AML-193 (cell line): ENCODE data around the gene CPA5.

Source experiments
- DNase-seq, 2 experiments: peaks; one replicate each; lab custom pipeline; 2025; lab: John Stamatoyannopoulos, UW

CPA5 gene

DNA sequence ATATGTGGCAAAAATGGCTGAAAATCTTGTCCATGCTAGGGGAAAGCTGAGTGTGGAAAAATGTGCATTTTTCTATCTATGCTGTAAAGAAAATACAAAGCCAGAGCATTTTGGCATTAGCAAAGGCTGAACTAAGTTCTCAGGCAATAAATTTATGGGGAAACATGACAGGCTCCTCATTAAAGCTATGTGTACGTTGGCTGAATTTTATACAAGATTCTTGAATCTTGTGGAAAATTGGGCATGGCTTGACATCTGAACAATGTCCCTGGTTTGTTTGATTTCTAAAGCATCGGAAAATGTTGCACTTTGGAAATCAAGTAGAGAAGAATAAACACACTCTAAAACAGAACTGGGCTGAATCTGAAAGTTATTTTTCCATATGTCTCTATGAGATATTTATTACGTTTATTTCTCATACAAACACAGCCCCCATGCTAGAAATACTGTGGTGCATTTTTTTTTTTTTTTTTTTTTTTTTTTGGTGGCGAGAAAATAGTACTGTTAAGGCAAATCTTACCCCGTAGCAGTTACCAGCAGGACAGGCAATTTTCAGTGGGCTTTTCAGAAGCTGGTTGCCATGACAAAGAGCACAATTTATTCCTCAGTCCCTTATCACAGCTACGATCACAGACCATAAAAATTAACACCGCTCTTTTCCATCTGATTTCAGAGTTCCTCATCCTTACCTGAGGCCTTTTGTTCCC lies 52.6 kb downstream of the CPA5 start:
- no peak for DNase-seq

DNA sequence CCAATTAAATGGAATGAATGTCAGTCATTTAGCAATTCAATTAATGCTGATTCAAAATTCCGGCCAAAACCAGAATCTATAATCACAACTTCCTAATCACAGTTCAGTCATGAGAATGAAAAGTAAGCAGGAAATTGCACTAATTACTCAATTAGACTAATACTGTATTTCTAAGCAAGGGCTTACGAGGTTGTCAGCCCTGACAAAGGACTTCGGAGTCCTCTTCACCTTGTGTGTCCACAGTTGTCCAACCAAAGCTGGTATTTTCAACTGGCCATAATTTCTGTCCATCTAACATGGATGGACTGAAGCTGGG lies 53.1 kb downstream of the CPA5 start:
- DNase-seq = no peak

- no peak for DNase-seq
Observed at GRCh38 chr7:130398526-130399090, 54.0 kb downstream of the CPA5 start.

DNA sequence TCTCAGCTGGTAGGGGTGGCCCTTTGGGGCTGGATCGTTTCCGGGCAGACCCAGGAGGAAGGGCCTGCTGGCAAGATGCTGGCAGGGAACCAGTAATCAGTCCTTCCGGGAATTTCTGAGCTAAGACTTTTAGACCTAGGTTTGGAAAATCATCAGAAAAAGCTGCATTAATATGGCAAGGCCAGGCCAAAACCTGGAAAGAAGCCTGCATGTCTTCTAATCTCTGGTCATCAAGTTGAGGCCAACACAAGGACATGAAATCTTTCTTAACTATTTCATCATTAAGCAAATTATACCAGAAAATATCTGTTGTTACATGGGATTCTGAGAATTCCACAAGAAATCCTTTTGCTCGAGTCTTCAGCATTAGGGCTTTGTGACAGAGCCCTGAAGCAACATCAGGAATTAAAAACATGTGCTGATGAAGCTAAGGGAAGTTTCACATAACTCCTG lies 55.5 kb downstream of the CPA5 start:
- DNase-seq = no peak

GRCh38 chr7:130401101-130401500 lies 56.5 kb downstream of the CPA5 start:
- DNase-seq = no peak

GRCh38 chr7:130401578-130401977 lies 57.0 kb downstream of the CPA5 start:
- DNase-seq = no peak

GRCh38 chr7:130405003-130405402 lies 60.4 kb downstream of the CPA5 start:
- no peak for DNase-seq

DNA sequence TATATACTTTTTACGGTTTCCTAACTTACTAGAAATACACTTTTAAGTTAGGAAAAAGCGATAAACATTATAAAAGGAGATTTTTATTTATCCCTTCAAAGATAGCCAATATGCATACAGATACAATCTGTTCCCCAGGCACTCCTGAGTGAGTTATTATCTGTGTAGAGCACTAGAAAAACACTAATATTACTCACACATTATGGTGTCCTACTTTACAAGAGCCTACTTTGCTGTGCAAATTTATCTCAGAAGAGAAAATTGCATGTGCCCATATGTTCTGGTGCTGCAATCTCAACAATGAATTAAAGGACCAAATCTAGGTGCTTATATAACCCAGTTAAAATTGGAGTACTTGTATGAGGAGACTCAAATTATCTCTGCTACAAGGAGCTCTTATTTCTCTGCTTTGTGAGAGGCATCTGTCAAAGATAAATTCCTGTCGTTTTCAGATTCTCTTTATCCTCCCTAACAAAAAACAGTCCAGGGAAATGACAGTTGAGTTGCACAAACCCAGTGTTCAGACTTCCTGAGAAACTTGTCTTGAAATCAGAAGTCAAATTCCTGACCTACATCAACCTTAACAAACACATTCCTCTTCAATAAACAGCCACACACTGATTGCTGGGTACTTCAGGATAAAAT lies 64.6 kb downstream of the CPA5 start:
- DNase-seq = no peak

DNA sequence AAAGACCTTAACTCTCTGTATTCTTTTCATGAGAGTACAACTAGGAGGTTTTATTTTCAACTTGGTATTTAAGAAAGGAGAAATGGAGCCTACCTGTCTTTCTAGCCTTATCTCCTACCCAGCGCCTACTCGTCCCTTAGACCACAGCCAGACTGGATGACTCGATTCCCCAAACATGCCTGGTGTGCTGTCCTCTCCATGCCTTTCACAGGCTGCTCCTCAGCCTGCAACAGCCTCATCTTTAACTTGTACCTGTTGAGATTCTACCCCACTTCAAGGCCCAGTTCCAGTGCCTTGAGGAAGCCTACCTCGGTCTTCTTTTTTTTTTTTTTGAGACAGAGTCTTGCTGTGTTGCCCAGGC lies 65.1 kb downstream of the CPA5 start:
- no peak for DNase-seq

- DNase-seq = no peak
Observed at GRCh38 chr7:130410868-130411541, 66.4 kb downstream of the CPA5 start.

DNA sequence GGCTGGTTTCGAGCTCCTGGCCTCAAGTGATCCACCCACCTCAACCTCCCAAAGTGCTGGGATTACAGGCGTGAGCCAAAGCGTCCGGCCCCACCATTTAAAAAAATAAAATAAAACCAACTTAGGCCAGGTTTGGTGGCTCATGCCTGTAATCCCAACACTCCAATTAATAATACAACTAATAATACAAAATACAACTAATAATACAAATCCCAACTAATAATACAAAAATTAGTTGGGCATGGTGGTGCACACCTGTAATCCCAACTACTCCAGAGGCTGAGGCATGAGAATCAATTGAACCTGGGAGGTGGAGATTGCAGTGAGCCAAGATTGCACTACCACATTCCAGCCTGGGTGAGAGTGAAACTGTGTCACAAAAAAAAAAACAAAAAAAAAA lies 68.6 kb downstream of the CPA5 start:
- DNase-seq = no peak

- peak; percentile 23 to 34 for DNase-seq
Observed at GRCh38 chr7:130415006-130415405, 70.4 kb downstream of the CPA5 start.

GRCh38 chr7:130417213-130417612 lies 72.6 kb downstream of the CPA5 start:
- DNase-seq = no peak

DNA sequence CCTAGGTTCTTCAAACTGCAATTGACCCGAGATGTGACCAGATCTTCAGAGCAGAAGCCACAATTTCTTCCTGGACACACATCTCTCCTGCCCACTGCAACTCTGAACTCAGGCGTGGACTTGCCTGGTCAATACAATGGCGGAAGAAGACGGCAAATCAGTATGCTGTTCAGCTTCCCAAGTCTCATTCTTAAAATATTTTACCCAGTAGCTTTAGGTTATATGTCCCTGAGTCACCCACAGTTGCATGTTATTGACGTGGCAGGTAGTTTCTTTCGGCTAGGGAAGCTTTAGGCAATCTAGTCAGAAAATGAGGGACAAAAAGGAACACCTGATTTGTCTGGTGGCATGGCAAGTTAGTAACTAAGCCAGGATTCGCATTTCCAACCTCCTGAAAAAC lies 73.7 kb downstream of the CPA5 start:
- no peak for DNase-seq
